ENCODE data around the gene ARHGEF37. TPM values are rescaled to one million over a fixed set of nuclear protein-coding genes. Genes with fewer than 3 reads are reported as not detected.

The ARHGEF37 gene
- total and polyA plus RNA-seq, 2 of the 8 experiments (the other 6 are each of a cell fraction or from before 2014, with no cell fraction given), result 0.21 to 0.48 TPM

DNA sequence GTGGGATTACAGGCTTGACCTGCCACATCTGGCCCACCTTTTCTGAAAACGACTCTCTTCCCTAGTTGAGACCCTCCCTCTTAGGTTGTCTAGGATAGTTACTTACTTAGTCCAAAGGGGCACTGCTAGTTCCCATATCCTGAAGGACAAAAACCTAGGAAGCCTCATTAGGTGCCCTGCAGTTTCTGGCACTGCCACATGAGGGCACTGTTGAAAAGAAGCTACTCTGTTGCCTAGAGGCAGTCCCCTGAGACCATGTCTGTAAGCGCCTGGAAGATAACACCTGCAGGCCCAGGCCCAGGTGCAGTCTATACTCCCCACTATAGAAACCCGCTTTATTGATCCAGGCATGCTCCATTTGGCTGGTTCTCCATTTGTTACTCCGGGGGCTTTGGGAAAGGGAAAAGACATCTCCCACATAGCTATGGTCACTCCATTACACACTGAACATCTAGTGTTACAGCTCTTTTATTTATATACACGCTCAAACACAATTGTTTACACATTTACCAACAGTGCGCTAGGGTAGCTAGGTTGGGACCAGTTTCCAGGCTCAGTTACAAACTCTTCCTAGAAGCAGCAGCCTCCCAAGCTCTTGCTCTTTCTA lies 75.4 kb downstream of the ARHGEF37 start (continued):
- TF ChIP-seq TAF1 (IDR thresholded peaks at IDR 0.05; ENCODE audit: low read depth, low read length) (no peak), FOSL1 (IDR thresholded peaks at IDR 0.05; ENCODE audit: insufficient read depth, low read depth, low read length) (no peak), BRCA1 (IDR thresholded peaks at IDR 0.05; ENCODE audit: low read depth, low read length) (no peak), GABPA (IDR thresholded peaks at IDR 0.05; ENCODE audit: borderline replicate concordance, insufficient read depth, low read length) (no peak), RBBP5 (IDR thresholded peaks at IDR 0.05; ENCODE audit: borderline replicate concordance, low read depth, low read length) (no peak), RNF2 (IDR thresholded peaks at IDR 0.05; ENCODE audit: borderline replicate concordance, low read depth, low read length, missing control alignments, poor library complexity, severe bottlenecking) (no peak), NRF1 (IDR thresholded peaks at IDR 0.05; ENCODE audit: low read depth, low read length) (no peak), SIRT6 (IDR thresholded peaks at IDR 0.05; ENCODE audit: low read length) (no peak), SP1 (IDR thresholded peaks at IDR 0.05; ENCODE audit: low read depth, low read length) (no peak)
